Smooth muscle cell of the coronary artery (primary cell): ENCODE results near the gene HLA-DMA. TPM values are rescaled to one million over a fixed set of nuclear protein-coding genes. Genes with fewer than 3 reads are reported as not detected.

Experiments used
- total RNA-seq: library from RNA; depleted of rRNA; stranded (reverse); fragments of >200 nt; gene quantifications from 2 replicates; pipeline ENCODE4 v1.2.3, GENCODE V29; 2014; ENCODE audit warnings: low replicate concordance

Gene HLA-DMA
- 0.82 and 2.9 TPM in 2 replicates for total RNA-seq

DNA sequence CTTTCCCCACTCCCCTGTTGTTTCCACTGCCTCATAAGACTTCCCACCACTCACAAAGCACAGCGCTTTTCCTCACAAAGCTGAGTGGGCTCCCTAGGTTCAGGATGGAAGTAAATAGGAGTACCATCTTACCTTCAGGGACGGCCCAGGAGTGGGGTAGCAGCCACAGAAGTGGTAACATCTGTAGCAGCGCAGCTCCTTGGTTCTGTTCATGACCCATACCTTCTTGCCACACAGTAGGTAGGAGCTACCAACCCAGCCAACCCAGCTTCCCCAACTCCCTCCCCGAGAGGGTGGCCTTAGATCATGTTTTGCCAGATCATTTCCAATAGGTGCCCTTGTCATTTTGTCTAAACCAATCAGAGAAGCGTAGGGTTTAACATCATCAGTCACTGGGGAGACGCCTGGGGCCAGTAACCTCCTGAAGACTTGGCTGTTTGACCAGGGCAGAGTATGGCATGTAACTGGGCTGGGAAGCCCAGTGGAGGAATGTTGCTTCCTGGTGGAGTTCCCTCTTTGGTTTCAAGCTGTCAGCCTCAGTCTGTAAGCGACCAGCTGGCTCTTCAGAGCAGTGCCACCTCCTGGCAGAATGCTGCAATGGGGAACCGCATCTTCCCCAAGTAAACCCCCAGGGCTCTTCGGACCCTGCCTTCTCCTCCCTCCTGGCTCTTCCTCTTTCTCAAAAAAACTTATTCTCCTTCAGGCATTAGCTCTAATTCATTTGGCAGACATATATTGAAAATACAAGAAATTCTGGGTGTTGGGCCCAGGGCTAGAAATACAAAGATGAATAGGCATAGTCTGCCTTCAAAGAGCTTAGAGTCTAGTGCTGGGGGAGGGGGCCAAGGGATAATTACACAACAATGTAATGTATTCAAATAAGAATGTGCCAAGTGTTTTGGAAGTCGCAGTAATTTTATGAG lies at the start of gene HLA-DMA:
Gene HLA-DMA (minus strand): TSS at position 281 of the 923 bp plus-strand sequence. CDS start 61 bp downstream, at position 220.

DNA sequence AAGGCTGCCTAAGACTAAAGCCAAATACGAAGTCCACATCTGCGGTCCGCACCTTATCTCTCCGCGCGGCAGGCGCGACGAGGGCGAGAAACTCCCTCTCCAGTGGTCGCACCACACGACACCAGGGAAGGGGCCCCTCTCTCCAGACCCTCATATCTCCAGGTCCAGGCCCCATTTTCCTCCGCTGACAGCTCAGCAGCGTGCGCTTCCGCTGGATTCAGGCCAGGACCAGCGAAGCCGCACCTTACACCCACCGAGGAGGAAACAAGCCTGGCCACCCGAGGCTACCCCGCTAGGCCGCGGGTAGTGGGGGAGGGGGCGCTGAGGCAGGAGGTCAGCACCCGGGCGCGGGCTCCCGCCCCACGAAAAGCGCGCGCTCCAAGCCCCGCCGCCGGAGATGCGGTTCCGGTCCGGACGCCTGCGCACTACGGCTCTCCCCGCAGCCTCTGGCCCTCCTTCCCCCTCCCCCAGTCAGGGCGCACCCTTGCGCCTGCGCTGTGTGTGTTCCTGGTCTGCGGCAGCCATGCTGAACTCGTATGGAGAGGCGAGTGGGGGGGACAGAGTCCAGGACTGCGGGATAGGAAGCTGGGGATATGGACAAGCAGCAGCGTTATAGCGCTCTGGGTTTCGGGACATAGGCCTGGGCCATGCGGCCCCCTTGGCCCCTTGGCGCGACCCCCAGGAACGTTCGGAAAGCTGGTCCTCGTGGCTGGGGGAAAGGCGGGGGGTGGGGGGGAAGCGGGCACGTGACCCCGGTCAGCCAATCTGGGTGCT lies 15.4 kb upstream of the HLA-DMA start, which contains the start of gene BRD2:
Gene BRD2 (plus strand): TSS at position 502 of the 774 bp plus-strand sequence. CDS start 4,305 bp downstream, outside the sequence.

DNA sequence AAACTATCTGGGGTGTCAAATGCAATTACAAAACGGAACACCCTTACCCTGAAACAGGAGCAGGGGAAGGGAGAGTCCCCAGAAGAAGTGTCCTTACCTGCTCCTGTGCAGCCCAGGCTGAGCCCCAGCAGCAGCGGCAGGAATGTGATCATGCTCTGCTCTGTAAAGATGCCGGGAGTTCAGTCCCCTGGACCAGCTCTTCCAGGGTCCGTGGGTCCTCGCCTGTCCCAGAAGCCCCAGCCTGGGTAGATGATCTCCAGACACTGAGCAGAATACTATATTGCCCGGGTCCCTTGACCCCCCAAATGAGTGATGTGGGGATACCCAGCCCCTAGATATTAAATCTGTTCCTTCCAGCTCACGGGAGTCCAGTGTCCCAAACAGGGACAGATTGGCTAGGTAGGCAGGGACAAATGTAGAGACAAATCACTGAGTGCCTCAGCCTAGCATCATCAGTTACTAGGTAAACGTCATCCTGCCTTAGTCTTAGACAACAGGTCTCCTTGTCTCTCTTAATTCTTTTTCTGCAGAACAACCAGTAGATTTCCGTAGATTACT lies 12.2 kb downstream of the HLA-DMA start, which contains the start of gene HLA-DMB:
Gene HLA-DMB (minus strand): TSS at position 373 of the 558 bp plus-strand sequence. CDS start 221 bp downstream, at position 152.

Other genes starting within 250 kb of the HLA-DMA start
- gene HLA-DQA2, start 211.7 kb downstream of the HLA-DMA start, total RNA-seq, result not detected in 2 replicates
- gene HLA-DQB2, start 189.6 kb downstream of the HLA-DMA start, total RNA-seq, result not detected in 2 replicates
- gene HLA-DOB, start 136.1 kb downstream of the HLA-DMA start, total RNA-seq, result 0.59 TPM in 1 of 2 replicates, not detected in the other
- 20.8 and 40.5 TPM in 2 replicates for gene TAP2, start 114.4 kb downstream of the HLA-DMA start, total RNA-seq
- gene PSMB8, start 109.0 kb downstream of the HLA-DMA start, total RNA-seq, result 44.2 and 72.4 TPM in 2 replicates
- 28.0 and 33.1 TPM in 2 replicates for gene TAP1, start 99.4 kb downstream of the HLA-DMA start, total RNA-seq
- 16.1 and 45.7 TPM in 2 replicates for gene PSMB9, start 98.9 kb downstream of the HLA-DMA start, total RNA-seq
- gene HLA-DMB, start 12.1 kb downstream of the HLA-DMA start, total RNA-seq, result 0.08 and 0.12 TPM in 2 replicates
- gene BRD2, start 15.5 kb upstream of the HLA-DMA start, total RNA-seq, result 39.6 and 40.2 TPM in 2 replicates
- gene HLA-DOA, start 56.5 kb upstream of the HLA-DMA start, total RNA-seq, result under 0.01 TPM in 1 of 2 replicates, not detected in the other
- 9.7 TPM in 1 of 2 replicates, not detected in the other for gene HLA-DPA1, start 120.6 kb upstream of the HLA-DMA start, total RNA-seq
- 1.4 and 17.0 TPM in 2 replicates for gene HLA-DPB1, start 122.9 kb upstream of the HLA-DMA start, total RNA-seq
- gene COL11A2, start 239.4 kb upstream of the HLA-DMA start, total RNA-seq, result 0.08 and 0.12 TPM in 2 replicates
- gene RXRB, start 247.6 kb upstream of the HLA-DMA start, total RNA-seq, result 22.0 and 28.2 TPM in 2 replicates
- gene SLC39A7, start 247.8 kb upstream of the HLA-DMA start, total RNA-seq, result 105 and 195 TPM in 2 replicates